ENCODE measurements around the gene CDC42EP5. TPM values are rescaled to one million over a fixed set of nuclear protein-coding genes. Genes with fewer than 3 reads are reported as not detected.
A peak's percentile ranks its signal among the peaks of the same experiment; 100 is the strongest.

The CDC42EP5 gene
- total and polyA plus RNA-seq, 3 donors from 2014 or later, result 7.8 to 11.9 (median 10.2) TPM

GRCh38 chr19:54462047-54462654, 10.9 kb downstream of the CDC42EP5 start:
- Histone ChIP-seq H3K9me3 (no peaks in the 10 kb centered on the region), H3K27ac (peak overlapping the region; percentile 82 to 95), H3K36me3 (ENCODE audit: low read depth, missing control alignments) (no peaks in the 10 kb centered on the region), H3K4me1 (peaks cover 11% of the 10 kb centered on the region), H3K27me3 (no peaks in the 10 kb centered on the region), H3K4me3 (peak overlapping the region in 1 of 2 donors; percentile 69)
- no peak for DNase-seq
- no peak for TF ChIP-seq POLR2A (IDR thresholded peaks at IDR 0.05)
- TF ChIP-seq, protein P1, sequence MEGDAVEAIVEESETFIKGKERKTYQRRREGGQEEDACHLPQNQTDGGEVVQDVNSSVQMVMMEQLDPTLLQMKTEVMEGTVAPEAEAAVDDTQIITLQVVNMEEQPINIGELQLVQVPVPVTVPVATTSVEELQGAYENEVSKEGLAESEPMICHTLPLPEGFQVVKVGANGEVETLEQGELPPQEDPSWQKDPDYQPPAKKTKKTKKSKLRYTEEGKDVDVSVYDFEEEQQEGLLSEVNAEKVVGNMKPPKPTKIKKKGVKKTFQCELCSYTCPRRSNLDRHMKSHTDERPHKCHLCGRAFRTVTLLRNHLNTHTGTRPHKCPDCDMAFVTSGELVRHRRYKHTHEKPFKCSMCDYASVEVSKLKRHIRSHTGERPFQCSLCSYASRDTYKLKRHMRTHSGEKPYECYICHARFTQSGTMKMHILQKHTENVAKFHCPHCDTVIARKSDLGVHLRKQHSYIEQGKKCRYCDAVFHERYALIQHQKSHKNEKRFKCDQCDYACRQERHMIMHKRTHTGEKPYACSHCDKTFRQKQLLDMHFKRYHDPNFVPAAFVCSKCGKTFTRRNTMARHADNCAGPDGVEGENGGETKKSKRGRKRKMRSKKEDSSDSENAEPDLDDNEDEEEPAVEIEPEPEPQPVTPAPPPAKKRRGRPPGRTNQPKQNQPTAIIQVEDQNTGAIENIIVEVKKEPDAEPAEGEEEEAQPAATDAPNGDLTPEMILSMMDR (IDR thresholded peaks at IDR 0.05), result no peak
- WGBS, 2 donors, result 41 to 60% methylated on average over 10 to 15 of the region's 15 CpGs
- intact Hi-C loops (cut with DNase I; ENCODE audit: low total_unique reads), result no loop called here

GRCh38 chr19:54461613-54462012, 11.5 kb downstream of the CDC42EP5 start:
- Histone ChIP-seq H3K4me1 (peaks cover 11% of the 10 kb centered on the region), H3K27ac (no peak overlapping the region), H3K4me3 (no peak overlapping the region), H3K36me3 (ENCODE audit: low read depth, missing control alignments) (no peaks in the 10 kb centered on the region), H3K27me3 (no peaks in the 10 kb centered on the region), H3K9me3 (no peaks in the 10 kb centered on the region)
- no peak for DNase-seq
- intact Hi-C loops (cut with DNase I; ENCODE audit: low total_unique reads), result no loop called here
- 47 to 55% methylated on average over 3 of the region's 3 CpGs for WGBS, 2 donors
- TF ChIP-seq, protein P1 (IDR thresholded peaks at IDR 0.05), result no peak

DNA sequence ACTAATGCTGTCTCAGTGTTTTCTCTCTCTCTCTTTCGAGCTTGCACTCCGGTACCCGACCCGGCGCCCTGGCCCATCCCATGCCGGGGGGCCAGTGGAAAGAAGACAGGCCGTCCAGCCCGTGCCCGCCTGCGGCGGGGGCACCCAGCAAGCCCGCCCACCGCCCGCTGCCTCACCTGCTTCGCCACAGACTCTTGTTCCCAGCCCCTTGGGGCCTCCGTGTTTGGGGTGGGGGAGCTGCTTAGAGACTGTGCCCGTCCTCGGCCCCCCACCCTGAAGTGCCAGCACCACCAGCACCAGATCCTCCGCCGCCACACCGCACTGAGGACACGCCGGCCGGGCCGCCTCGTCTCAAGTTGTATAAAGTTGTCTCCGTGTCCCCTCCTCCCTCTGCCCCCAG, 11.9 kb downstream of the CDC42EP5 start:
- no peaks in the 10 kb centered on the region for H3K36me3 ChIP-seq (ENCODE audit: low read depth, missing control alignments)
- H3K27me3 ChIP-seq, result no peaks in the 10 kb centered on the region
- H3K9me3 ChIP-seq, result no peaks in the 10 kb centered on the region
- H3K27ac ChIP-seq, result no peak overlapping the region
- 85 to 87% methylated on average over 27 of the region's 27 CpGs for WGBS, 2 donors
- no peak overlapping the region for H3K4me3 ChIP-seq
- H3K4me1 ChIP-seq, result peaks cover 11% of the 10 kb centered on the region
- intact Hi-C loops (cut with DNase I; ENCODE audit: low total_unique reads), result no loop called here
- no peak for DNase-seq
- TF ChIP-seq, protein P1 (IDR thresholded peaks at IDR 0.05), result no peak
- TF ChIP-seq POLR2A (IDR thresholded peaks at IDR 0.05), result no peak

- 85 to 89% methylated on average over 18 to 39 of the region's 39 CpGs for WGBS, 2 donors
- Histone ChIP-seq H3K27ac (no peak overlapping the region), H3K9me3 (no peaks in the 10 kb centered on the region), H3K27me3 (no peaks in the 10 kb centered on the region), H3K36me3 (ENCODE audit: low read depth, missing control alignments) (no peaks in the 10 kb centered on the region), H3K4me3 (no peak overlapping the region), H3K4me1 (peaks cover 11% of the 10 kb centered on the region)
- intact Hi-C loops (cut with DNase I; ENCODE audit: low total_unique reads), result no loop called here
- TF ChIP-seq POLR2A (IDR thresholded peaks at IDR 0.05), result no peak
- TF ChIP-seq, protein P1 (IDR thresholded peaks at IDR 0.05), result no peak
- DNase-seq, result no peak
These were observed 12.7 kb downstream of the CDC42EP5 start for GRCh38 chr19:54460230-54461005.
